CD8-positive, alpha-beta memory T cell (primary cell): ENCODE measurements around the gene GPR78. TPM values are rescaled to one million over a fixed set of nuclear protein-coding genes. Genes with fewer than 3 reads are reported as not detected.
A peak's percentile ranks its signal among the peaks of the same experiment; 100 is the strongest.

Experiments
- CTCF ChIA-PET: fragments of 350-600 bp; sonication (Branson Sonifier 250); formaldehyde crosslinking; loops from one replicate; lab custom pipeline; 2021; ENCODE audit warnings: antibody characterized with exemption; lab: Charles Lee
- POLR2A ChIA-PET: fragments of 350-600 bp; sonication (Branson Sonifier 250); formaldehyde crosslinking; loops from one replicate; lab custom pipeline; 2021; ENCODE audit warnings: antibody characterized with exemption; lab: Charles Lee
- DNase-seq, 5 donors: peaks; one replicate each; pipeline versions ENCODE4 v3.0.0 to v3.0.0-alpha.2; 2020 to 2022; ENCODE audit warnings: mixed read lengths in 1 of 5
- H3K27ac ChIP-seq: one replicate; pipeline ENCODE4 v1.7.0; 2013; ENCODE audit warnings: low read depth, mild to moderate bottlenecking, low read length, moderate library complexity
- H3K27me3 ChIP-seq: 2 replicates; pipeline ENCODE4 v1.7.0; 2013; ENCODE audit warnings: low read length, mild to moderate bottlenecking; ENCODE audit not compliant: insufficient read depth, poor library complexity, severe bottlenecking
- H3K36me3 ChIP-seq: 2 replicates; pipeline ENCODE4 v1.7.0; 2013; ENCODE audit warnings: mild to moderate bottlenecking, low read length, moderate library complexity; ENCODE audit not compliant: insufficient read depth
- H3K4me1 ChIP-seq: 2 replicates; pipeline ENCODE4 v1.7.0; 2013; ENCODE audit warnings: mild to moderate bottlenecking, low read length, moderate library complexity; ENCODE audit not compliant: insufficient read depth
- H3K4me3 ChIP-seq: 2 replicates; pipeline ENCODE4 v1.7.0; 2013; ENCODE audit warnings: mild to moderate bottlenecking, low read length
- H3K9me3 ChIP-seq: 2 replicates; pipeline ENCODE4 v1.7.0; 2013; ENCODE audit warnings: mild to moderate bottlenecking, low read length
- H3K27ac Mint-ChIP-seq, 8 donors: one replicate each; pipeline ENCODE4 v1.8.0; 2020 to 2021; ENCODE audit warnings: mixed read lengths in 8 of 8, mild to moderate bottlenecking in 6 of 8, inconsistent platforms in 3 of 8, moderate library complexity in 3 of 8
- H3K27me3 Mint-ChIP-seq, 2 donors: one replicate each; pipeline ENCODE4 v1.8.0; 2020 to 2021; ENCODE audit warnings: mixed read lengths in 2 of 2, mild to moderate bottlenecking in 1 of 2, moderate library complexity in 1 of 2
- H3K36me3 Mint-ChIP-seq, 3 donors: one replicate each; pipeline ENCODE4 v1.8.0; 2020 to 2021; ENCODE audit warnings: mixed read lengths in 3 of 3, inconsistent platforms in 1 of 3, mild to moderate bottlenecking in 1 of 3
- H3K4me1 Mint-ChIP-seq, 3 donors: one replicate each; pipeline ENCODE4 v1.8.0; 2020 to 2021; ENCODE audit warnings: mixed read lengths in 3 of 3, inconsistent platforms in 1 of 3, mild to moderate bottlenecking in 1 of 3
- H3K4me3 Mint-ChIP-seq, 7 donors: one replicate each; pipeline ENCODE4 v1.8.0; 2020 to 2021; ENCODE audit warnings: mixed read lengths in 7 of 7, mild to moderate bottlenecking in 6 of 7, moderate library complexity in 4 of 7, inconsistent platforms in 2 of 7
- H3K9me3 Mint-ChIP-seq, 5 donors: one replicate each; pipeline ENCODE4 v1.8.0; 2020 to 2022; ENCODE audit warnings: mixed read lengths in 5 of 5, mild to moderate bottlenecking in 3 of 5, moderate library complexity in 2 of 5, inconsistent platforms in 1 of 5
- polyA plus RNA-seq: library from polyadenylated mRNA; unstranded; fragments of 300-500 nt; fragmentation: Illumina TruSeq; gene quantifications from one replicate; pipeline ENCODE4 v1.2.3, GENCODE V29; 2021
- total RNA-seq, 2 experiments: library from RNA; stranded (reverse); gene quantifications; one replicate each; pipeline ENCODE4 v1.2.3, GENCODE V29; 2021

Gene GPR78
- total and polyA plus RNA-seq, 3 experiments from 2014 or later = not detected

- Histone ChIP-seq H3K4me3 (no peak overlapping the region), H3K27ac (no peak overlapping the region), H3K9me3 (no peaks in the 10 kb centered on the region), H3K4me1 (no peaks in the 10 kb centered on the region), H3K27me3 (no peaks in the 10 kb centered on the region), H3K36me3 (no peaks in the 10 kb centered on the region)
- CTCF ChIA-PET = no interaction called here
- Mint-ChIP-seq H3K36me3 (no peaks in the 10 kb centered on the region), H3K4me3 (no peak overlapping the region), H3K4me1 (peaks cover 4 to 8% (median 7%) of the 10 kb centered on the region in 3 donors), H3K27ac (no peak overlapping the region), H3K27me3 (peaks cover 3% of the 10 kb centered on the region in 2 donors), H3K9me3 (peaks cover 0 to 2% (median 0%) of the 10 kb centered on the region in 5 donors)
- no peak for DNase-seq
- POLR2A ChIA-PET = no interaction called here
Observed at GRCh38 chr4:8542776-8543525, 37.2 kb upstream of the GPR78 start.

GRCh38 chr4:8543623-8544022 is 36.6 kb upstream of the GPR78 start:
- H3K27ac ChIP-seq = no peak overlapping the region
- Mint-ChIP-seq H3K9me3 (peaks cover 0 to 2% (median 0%) of the 10 kb centered on the region in 5 donors), H3K4me3 (no peak overlapping the region), H3K36me3 (no peaks in the 10 kb centered on the region), H3K4me1 (peaks cover 4 to 8% (median 7%) of the 10 kb centered on the region in 3 donors), H3K27me3 (peaks cover 3% of the 10 kb centered on the region in 2 donors), H3K27ac (peak overlapping the region in 1 of 8 donors; percentile 2)
- no peaks in the 10 kb centered on the region for H3K4me1 ChIP-seq
- ChIA-PET POLR2A (no interaction called here), CTCF (no interaction called here)
- DNase-seq = no peak
- H3K4me3 ChIP-seq = no peak overlapping the region
- H3K36me3 ChIP-seq = no peaks in the 10 kb centered on the region
- no peaks in the 10 kb centered on the region for H3K9me3 ChIP-seq
- no peaks in the 10 kb centered on the region for H3K27me3 ChIP-seq

GRCh38 chr4:8544282-8544681 is 35.9 kb upstream of the GPR78 start:
- no peaks in the 10 kb centered on the region for H3K9me3 ChIP-seq
- Mint-ChIP-seq H3K27me3 (peaks cover 3% of the 10 kb centered on the region in 2 donors), H3K36me3 (no peaks in the 10 kb centered on the region), H3K27ac (no peak overlapping the region), H3K4me1 (peaks cover 4 to 8% (median 7%) of the 10 kb centered on the region in 3 donors), H3K9me3 (peaks cover 0 to 2% (median 0%) of the 10 kb centered on the region in 5 donors), H3K4me3 (no peak overlapping the region)
- no peak for DNase-seq
- ChIA-PET POLR2A (no interaction called here), CTCF (no interaction called here)
- H3K36me3 ChIP-seq = no peaks in the 10 kb centered on the region
- H3K4me1 ChIP-seq = no peaks in the 10 kb centered on the region
- H3K27me3 ChIP-seq = no peaks in the 10 kb centered on the region
- H3K27ac ChIP-seq = no peak overlapping the region
- no peak overlapping the region for H3K4me3 ChIP-seq

GRCh38 chr4:8544741-8545438 is 35.3 kb upstream of the GPR78 start:
- no peak overlapping the region for H3K27ac Mint-ChIP-seq
- DNase-seq = no peak
- Histone ChIP-seq H3K9me3 (no peaks in the 10 kb centered on the region), H3K4me1 (no peaks in the 10 kb centered on the region), H3K27ac (no peak overlapping the region), H3K27me3 (no peaks in the 10 kb centered on the region), H3K36me3 (no peaks in the 10 kb centered on the region), H3K4me3 (no peak overlapping the region)
- peaks cover 0 to 2% (median 0%) of the 10 kb centered on the region in 5 donors for H3K9me3 Mint-ChIP-seq
- POLR2A ChIA-PET = no interaction called here
- no peak overlapping the region for H3K4me3 Mint-ChIP-seq
- CTCF ChIA-PET = no interaction called here
- no peaks in the 10 kb centered on the region for H3K36me3 Mint-ChIP-seq
- H3K27me3 Mint-ChIP-seq = peaks cover 3% of the 10 kb centered on the region in 2 donors
- peaks cover 0 to 5% (median 4%) of the 10 kb centered on the region in 3 donors for H3K4me1 Mint-ChIP-seq

- Mint-ChIP-seq H3K36me3 (no peaks in the 10 kb centered on the region), H3K4me1 (no peaks in the 10 kb centered on the region), H3K27ac (no peak overlapping the region), H3K27me3 (peaks cover 3% of the 10 kb centered on the region in 2 donors), H3K4me3 (no peak overlapping the region), H3K9me3 (peaks cover 0 to 2% (median 0%) of the 10 kb centered on the region in 5 donors)
- no peak for DNase-seq
- CTCF ChIA-PET = no interaction called here
- no peaks in the 10 kb centered on the region for H3K9me3 ChIP-seq
- H3K27ac ChIP-seq = no peak overlapping the region
- H3K36me3 ChIP-seq = no peaks in the 10 kb centered on the region
- POLR2A ChIA-PET = no interaction called here
- no peaks in the 10 kb centered on the region for H3K27me3 ChIP-seq
- no peaks in the 10 kb centered on the region for H3K4me1 ChIP-seq
- no peak overlapping the region for H3K4me3 ChIP-seq
Observed at GRCh38 chr4:8545439-8545765, 34.8 kb upstream of the GPR78 start.

- ChIA-PET CTCF (no interaction called here), POLR2A (no interaction called here)
- no peaks in the 10 kb centered on the region for H3K36me3 ChIP-seq
- H3K4me1 Mint-ChIP-seq = no peaks in the 10 kb centered on the region
- H3K36me3 Mint-ChIP-seq = no peaks in the 10 kb centered on the region
- no peaks in the 10 kb centered on the region for H3K9me3 ChIP-seq
- no peak overlapping the region for H3K4me3 ChIP-seq
- H3K27me3 ChIP-seq = no peaks in the 10 kb centered on the region
- H3K27me3 Mint-ChIP-seq = peaks cover 3% of the 10 kb centered on the region in 2 donors
- no peak overlapping the region for H3K27ac Mint-ChIP-seq
- H3K27ac ChIP-seq = peak overlapping the region; percentile 57
- H3K9me3 Mint-ChIP-seq = peaks cover 0 to 2% (median 0%) of the 10 kb centered on the region in 5 donors
- no peak for DNase-seq
- H3K4me1 ChIP-seq = no peaks in the 10 kb centered on the region
- no peak overlapping the region for H3K4me3 Mint-ChIP-seq
Observed at GRCh38 chr4:8546766-8547107, 33.5 kb upstream of the GPR78 start.

GRCh38 chr4:8547108-8547911 is 32.9 kb upstream of the GPR78 start:
- Mint-ChIP-seq H3K4me1 (no peaks in the 10 kb centered on the region), H3K36me3 (no peaks in the 10 kb centered on the region), H3K9me3 (peaks cover 0 to 2% (median 0%) of the 10 kb centered on the region in 5 donors), H3K4me3 (no peak overlapping the region), H3K27ac (no peak overlapping the region), H3K27me3 (peaks cover 3% of the 10 kb centered on the region in 2 donors)
- Histone ChIP-seq H3K9me3 (no peaks in the 10 kb centered on the region), H3K4me3 (no peak overlapping the region), H3K36me3 (no peaks in the 10 kb centered on the region), H3K27me3 (no peaks in the 10 kb centered on the region), H3K27ac (peak overlapping the region; percentile 57), H3K4me1 (no peaks in the 10 kb centered on the region)
- DNase-seq = no peak
- ChIA-PET CTCF (no interaction called here), POLR2A (no interaction called here)
